GM19328 (cell line): ENCODE measurements around the gene GSPT2.
"Not testable (repeated sequence)": the region's sequence is repeated elsewhere in the genome, so short reads cannot be mapped to it uniquely, and the experiment has no call there.

Experiments
- ATAC-seq: cut with Tn5 transposase; IDR thresholded peaks from one replicate; pipeline ENCODE4 v1.9.1; 2021; ENCODE audit warnings: mild to moderate bottlenecking, moderate library complexity; ENCODE audit not compliant: unreplicated experiment

The GSPT2 gene

DNA sequence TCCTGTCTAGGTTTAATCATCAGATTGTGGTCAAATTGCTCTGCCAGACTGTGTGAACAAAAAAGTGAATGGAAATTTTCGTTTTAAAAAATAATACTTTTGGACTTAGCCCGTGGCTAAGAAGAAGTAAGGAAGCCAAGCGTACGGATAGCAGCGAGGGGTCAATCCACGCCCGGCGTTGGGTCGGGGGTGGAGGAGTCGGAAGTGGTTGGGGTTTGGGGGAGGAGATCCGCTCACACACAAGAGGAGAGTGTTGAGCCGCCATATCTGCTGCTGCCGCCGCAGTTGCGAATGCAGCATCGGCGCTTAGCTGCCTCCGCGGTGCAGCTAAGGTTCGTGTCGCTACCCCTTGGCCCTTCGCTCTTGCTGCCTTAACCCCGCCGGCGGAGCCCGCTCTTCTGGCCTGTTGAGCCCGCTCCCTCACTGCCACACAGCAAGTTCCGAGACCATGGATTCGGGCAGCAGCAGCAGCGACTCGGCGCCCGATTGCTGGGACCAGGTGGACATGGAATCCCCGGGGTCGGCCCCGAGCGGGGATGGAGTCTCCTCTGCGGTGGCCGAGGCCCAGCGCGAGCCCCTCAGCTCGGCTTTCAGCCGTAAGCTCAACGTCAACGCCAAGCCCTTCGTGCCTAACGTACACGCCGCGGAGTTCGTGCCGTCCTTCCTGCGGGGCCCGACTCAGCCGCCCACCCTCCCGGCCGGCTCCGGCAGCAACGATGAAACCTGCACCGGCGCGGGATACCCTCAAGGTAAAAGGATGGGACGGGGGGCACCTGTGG lies at the start of gene GSPT2:
GSPT2 (plus strand) TSS at position 264 of the 779 bp plus-strand sequence; CDS start at position 449, 185 bp downstream.
- ATAC-seq, result peak; percentile 83

DNA sequence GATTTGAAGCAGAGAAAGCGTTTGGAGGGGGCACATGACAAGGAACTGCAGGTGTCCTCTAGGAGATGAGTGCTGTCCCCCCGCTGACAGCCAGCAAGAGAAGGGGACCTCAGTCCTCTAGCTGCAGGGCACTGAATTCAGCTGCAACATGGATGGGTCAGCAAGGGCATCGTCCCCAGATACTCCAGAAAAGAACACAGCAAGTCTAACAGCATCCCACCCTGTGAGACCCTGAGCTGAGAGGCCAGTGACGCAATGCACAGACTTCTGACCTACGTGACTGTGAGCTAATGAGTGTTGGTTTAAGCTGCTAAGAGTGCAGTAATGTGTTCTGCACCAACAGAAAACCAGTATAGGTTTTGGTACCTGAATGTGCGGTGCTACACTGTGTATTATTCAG lies 49.0 kb upstream of the GSPT2 start:
- no peak for ATAC-seq

DNA sequence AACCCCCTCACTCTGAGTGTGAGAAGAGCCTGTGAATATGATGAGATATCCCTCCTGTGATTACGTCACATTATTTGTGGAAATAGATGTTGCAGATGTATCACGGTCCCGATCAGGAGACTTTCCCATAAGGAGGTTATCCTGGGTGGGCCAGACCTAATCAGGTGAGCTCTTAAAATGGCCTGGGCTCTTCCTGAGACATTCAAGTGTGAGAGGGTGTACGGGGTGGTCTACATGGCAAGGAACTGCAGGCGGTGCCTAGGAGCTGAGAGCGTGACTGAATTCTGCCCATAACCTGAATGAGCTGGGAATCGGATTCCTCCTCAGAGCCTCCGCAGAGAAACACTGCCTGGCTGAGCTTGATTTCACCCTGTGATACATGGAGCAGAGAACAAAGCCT lies 45.8 kb upstream of the GSPT2 start:
- no peak for ATAC-seq

DNA sequence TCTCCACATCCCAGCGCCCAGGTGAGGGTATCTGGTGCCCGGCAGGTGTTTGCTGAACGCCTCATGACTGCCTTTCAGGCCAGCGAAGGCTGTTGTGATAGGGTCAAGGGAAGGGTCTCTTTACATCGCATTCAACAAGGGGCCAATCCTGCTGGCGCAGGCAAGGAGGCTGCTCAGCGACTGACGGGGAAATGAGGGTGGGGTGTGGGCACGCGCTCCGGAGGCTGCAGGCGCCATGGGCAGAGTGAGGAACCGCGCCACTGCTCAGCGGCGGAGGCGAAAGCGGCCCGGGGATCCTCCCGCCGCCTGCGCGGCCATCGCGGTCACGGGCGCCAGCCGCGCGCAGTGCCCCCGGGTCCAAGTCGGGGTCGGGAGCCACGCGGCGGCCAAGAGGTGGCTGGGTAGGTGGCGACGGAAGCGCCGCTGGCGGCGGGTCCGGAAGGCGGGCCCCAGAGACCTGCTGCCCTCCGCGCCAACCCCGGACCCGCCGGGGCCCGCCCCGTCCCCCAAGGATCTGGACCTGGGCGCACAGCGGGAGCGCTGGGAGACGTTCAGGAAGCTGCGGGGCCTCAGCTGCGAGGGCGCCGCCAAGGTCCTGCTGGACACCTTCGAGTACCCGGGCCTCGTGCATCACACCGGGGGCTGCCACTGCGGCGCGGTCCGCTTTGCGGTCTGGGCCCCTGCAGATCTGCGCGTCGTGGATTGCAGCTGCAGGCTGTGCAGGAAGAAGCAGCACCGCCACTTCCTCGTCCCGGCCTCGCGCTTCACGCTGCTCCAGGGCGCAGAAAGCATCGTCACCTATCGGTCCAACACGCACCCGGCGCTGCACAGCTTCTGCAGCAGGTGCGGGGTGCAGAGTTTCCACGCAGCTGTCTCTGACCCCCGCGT lies 32.7 kb upstream of the GSPT2 start, which contains the start of gene CENPVL1:
CENPVL1 (plus strand) TSS at position 236 of the 888 bp plus-strand sequence; CDS start at position 236, 0 bp downstream.
- ATAC-seq, result not testable (repeated sequence)

DNA sequence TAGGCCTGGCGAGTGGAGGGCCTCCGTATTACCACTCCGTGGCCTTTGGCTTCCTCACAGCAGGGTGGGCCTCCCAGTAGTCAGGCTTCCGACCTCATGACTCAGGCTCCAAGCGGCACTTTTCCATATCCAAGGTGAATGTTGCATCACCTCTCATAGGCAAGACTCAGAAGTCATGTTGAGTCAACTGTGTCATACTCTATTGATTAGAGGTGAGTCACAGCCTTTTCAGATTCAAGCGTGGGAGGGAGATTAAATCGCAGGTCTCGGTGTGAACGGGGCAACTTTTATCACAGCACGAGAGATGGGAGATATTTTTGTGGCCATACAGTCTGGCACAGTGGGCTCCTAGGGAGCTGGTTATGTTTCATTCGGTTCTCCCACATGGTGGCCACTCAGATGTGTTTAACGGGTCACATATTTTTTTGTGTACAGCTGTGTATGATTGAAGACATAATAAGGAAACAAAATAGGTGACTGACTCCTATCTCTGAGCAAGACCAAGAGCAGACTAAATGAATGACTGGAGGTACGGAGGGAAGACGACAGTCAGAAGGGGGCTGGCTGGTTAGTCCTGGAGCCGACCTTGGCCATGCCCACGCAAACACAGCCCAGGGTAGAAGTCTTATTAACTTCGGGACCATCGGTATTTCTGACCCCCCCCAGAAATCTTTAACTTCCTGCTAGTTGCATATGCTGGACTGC lies 30.1 kb upstream of the GSPT2 start:
- ATAC-seq, result not testable (repeated sequence)

DNA sequence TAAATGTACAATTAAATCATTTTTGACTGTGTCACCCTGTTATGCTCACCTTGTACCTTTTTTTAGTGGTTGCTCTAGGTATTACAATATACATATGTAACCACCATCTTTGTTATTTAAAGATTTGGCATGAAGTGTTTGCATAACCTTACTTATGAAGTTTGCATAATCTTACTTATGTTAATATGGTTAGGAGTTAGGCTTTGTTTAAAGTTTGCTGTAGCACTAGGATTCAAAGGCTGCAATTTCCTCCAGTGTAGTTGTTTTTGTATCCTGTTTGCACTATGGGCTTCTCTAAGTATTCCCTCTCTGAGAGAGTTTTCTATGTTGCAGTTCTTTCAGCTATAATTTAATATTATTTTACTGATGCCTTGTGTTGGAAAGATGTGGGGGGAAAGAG lies 15.0 kb upstream of the GSPT2 start:
- ATAC-seq, result no peak

DNA sequence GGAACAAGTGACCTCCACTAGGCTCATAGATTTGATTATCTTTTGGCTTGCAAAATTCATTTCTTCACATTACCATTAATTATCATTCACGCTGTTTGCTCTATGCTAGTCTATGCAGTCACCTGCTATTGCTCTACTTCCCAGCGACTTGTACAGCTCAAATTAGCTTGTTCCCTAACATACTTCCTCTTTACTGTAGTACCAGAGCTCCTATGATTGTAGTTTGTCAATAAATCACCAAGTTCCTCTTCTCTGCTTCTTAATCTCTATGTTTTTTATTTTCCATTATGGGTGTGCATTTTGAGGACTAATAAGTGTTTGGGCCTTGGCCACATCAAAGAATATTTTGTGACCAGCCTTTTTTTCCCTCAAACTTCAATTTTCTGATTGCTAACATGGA lies 6.2 kb upstream of the GSPT2 start:
- no peak for ATAC-seq

DNA sequence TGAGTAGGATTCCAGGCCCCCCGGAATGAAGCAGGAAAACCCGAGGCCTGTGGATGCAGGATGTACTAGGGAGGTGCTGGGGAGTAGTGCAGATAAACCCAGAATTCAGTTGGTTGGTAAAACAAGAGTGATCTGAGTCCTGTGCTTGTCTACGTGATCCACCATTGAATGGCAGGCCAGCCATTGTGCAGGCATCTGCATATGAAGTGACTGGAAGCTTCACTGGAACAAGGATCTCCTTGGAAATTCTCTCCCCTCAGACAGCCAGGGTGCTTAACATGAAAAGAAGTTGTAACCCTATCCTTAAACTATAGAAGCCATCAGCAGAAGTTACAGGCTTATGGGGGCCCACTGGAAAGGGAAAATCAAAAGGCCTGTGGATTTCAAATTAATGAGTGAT lies 656 bp upstream of the GSPT2 start:
- no peak for ATAC-seq

DNA sequence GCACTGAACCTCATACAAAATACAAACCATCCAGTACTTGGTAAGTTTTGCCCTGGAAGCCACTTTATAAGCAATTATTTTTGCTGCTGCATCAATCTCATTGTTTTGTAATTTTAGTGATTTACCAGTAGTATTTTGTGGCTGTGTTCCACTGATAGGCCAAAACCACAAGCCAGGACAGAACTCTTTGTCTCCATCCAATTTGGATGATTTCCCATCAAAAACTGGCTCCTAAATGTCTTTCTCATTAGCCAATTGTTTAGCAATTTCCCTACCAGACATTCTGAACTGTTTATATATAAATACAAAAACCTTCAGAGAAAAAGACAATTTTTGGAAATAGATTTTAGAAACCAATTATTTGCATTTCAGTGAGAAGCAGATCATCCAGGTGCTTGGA lies 4.4 kb downstream of the GSPT2 start:
- no peak for ATAC-seq

DNA sequence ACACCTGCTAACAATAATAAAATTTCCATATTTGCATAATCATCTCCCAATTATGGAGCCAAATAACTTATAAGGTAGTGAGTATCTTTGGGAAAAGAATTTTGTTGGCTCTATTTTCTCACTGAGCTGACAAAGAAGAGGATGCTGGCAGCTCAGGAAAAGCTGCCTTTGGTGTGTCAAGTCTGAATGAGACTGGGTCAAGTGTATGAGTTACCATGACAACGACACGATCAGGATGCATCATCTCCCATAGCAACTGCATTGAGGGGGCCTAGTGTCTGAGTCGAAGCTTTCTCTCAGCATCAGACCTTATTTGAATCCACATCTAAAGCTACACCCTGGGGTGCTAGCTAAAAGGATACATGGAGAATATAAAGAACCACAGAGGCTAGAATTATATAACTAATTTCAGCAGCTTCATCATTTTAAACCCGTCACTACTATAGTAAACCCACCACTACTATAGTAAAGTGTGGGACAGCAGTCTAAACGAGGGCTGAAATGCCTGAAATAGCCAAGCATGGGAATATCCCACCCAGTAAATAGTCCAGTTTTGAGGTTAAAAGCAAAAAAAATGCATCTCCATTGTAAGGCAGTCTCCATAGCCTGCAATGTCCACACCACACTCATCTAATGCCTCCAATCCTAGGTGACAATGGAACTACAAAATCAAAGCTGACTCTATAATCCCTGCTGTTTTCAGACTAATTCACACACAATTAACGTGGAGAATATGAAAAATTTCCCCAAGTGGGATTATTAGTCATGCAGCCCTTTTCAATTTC lies 16.0 kb downstream of the GSPT2 start:
- ATAC-seq, result no peak

DNA sequence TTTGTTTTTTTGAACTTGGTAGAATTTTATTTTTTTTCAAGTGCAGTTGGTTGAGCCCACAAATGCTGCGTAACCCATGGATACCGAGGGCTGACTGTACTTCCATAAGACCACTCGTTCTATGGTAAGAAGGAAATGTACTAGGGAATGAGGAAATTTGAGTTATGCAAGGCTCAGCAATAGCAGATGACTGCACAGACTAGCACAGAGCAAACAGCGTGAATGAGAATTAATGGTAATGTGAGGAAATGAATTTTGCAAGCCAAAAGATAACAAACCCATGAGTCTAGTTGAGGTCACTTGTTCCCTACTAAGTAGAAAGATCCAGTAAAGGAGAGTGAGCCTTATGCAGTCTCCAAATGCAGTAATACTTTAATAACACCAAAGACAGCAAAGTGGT lies 17.4 kb downstream of the GSPT2 start:
- no peak for ATAC-seq

DNA sequence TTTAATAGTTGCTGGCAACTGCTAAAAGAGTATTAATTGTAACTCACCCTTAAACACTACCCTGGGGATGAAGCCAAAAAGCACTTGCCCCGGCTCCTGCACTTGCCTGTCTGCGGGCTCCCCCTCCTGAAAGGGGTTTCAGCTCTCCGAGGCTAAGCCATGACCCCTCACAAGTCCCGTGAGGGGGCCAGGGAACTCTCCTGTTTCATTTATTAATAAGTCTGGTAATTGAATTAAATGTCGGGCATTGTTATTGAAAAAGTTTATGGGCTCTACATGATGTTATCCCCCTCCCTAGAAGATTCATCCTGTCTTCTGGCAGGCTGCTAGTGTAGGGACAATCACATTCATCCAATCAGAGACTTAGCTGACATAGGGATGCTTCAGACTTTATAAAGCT lies 23.3 kb downstream of the GSPT2 start:
- no peak for ATAC-seq

DNA sequence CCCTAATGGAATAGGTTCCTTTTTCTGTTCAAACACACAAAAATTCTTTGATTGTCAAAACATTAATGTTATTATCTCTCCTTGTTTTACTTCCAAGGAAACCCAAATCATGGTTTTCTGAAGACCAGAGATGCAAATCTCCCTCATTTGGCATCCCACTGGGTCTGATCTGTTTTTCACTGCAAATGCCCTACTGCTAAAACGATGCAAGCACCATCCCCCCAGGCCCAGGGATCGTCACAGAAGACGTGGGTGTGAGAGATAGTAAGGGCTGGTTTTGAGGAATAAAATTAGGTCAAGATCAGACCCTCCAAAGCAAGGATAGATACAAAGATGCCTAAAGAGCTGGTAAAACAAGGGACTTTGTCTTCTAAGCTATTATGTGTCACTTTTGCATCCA lies 33.6 kb downstream of the GSPT2 start:
- no peak for ATAC-seq

DNA sequence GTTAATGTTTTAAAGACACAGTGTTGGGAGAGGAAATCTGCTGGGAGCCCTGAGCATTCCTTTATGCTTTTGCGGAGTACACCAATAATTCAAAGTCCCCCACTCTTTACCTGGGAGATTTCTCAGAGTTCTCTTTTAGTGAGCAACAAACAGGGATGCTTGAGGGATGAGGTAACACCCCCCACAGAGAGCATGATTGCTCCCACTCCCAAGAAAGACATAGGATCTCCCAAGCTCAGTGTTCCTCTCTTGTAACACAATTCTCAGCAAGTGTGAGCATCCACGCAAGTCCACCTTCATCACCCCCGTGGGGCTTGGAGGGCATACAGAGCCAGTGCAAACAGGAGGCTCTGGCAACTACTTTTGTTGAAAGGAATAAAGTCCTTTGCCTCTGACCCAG lies 36.1 kb downstream of the GSPT2 start:
- no peak for ATAC-seq

DNA sequence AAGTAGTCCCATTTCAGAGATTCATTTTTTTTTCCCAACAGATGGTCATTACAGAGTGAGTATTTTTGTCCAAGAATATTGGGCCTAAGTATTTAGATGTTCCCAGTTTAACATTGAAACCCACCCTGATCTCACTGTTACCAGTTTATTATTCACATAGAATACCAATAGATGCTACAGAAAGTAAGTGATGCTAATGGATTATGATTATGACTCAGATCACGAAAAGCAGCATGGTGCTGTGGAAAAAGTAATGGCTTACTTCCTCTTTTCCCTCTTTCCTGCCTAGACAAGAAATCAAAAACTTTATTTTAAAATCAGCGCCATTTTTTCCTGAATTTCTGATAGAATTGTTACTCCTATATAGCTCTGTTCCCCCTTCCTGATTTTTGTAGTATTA lies 51.9 kb downstream of the GSPT2 start:
- ATAC-seq, result no peak
